Measurements from ENCODE around the gene BAD. TPM values are rescaled to one million over a fixed set of nuclear protein-coding genes. Genes with fewer than 3 reads are reported as not detected.

The BAD gene
- total and polyA plus RNA-seq, 4 donors: 16.0 to 39.5 (median 30.2) TPM

- H3K4me1 ChIP-seq (ENCODE audit: control insufficient read depth in 4 of 4, insufficient read depth in 4 of 4, low read length in 3 of 4): peaks cover 3 to 11% (median 6%) of the 10 kb centered on the region in 4 donors
- H3K27ac ChIP-seq (ENCODE audit: low read depth in 1 of 2, low read length in 2 of 2): no peak overlapping the region
- no peaks in the 10 kb centered on the region for H3K9me3 ChIP-seq (ENCODE audit: control insufficient read depth in 4 of 4, low read length in 3 of 4)
- no peak for DNase-seq (ENCODE audit: low spot score)
- peaks cover 0 to 21% (median 9%) of the 10 kb centered on the region in 4 donors for H3K36me3 ChIP-seq (ENCODE audit: control insufficient read depth in 4 of 4, insufficient read depth in 3 of 4, low read depth in 1 of 4, low read length in 3 of 4)
- no peaks in the 10 kb centered on the region for H3K27me3 ChIP-seq (ENCODE audit: control insufficient read depth in 4 of 4, insufficient read depth in 4 of 4, low read length in 3 of 4)
- no peak overlapping the region for H3K9ac ChIP-seq (ENCODE audit: low read depth in 1 of 2, low read length in 2 of 2)
- H3K4me3 ChIP-seq (ENCODE audit: low read depth in 1 of 3, low read length in 3 of 3): no peak overlapping the region
- TF ChIP-seq EGR1 (IDR thresholded peaks at IDR 0.05; ENCODE audit: low read depth in 2 of 2) (no peak), ATF3 (IDR thresholded peaks at IDR 0.05) (no peak), RXRA (IDR thresholded peaks at IDR 0.05) (no peak), FOXA1 (IDR thresholded peaks at IDR 0.05) (no peak), YY1 (IDR thresholded peaks at IDR 0.05) (no peak), MAX (IDR thresholded peaks at IDR 0.05) (no peak), HNF4G (IDR thresholded peaks at IDR 0.05) (no peak), FOXA2 (IDR thresholded peaks at IDR 0.05) (no peak), GABPA (IDR thresholded peaks at IDR 0.05 in 1 of 2, conservative IDR thresholded peaks at IDR 0.05 in 1 of 2) (no peak), ZBTB33 (IDR thresholded peaks at IDR 0.05) (no peak), HNF4A (conservative IDR thresholded peaks at IDR 0.05) (no peak)
- WGBS: 91% methylated on average over 8 of the region's 8 CpGs
Observed at GRCh38 chr11:64278576-64279190, 5.8 kb downstream of the BAD start.

- H3K27me3 ChIP-seq (ENCODE audit: control insufficient read depth in 4 of 4, insufficient read depth in 4 of 4, low read length in 3 of 4): no peaks in the 10 kb centered on the region
- peaks cover 0 to 21% (median 7%) of the 10 kb centered on the region in 4 donors for H3K36me3 ChIP-seq (ENCODE audit: control insufficient read depth in 4 of 4, insufficient read depth in 3 of 4, low read depth in 1 of 4, low read length in 3 of 4)
- TF ChIP-seq CTCF (IDR thresholded peaks at IDR 0.05; ENCODE audit: low read depth, low read length, missing input control) (no peak), FOXA2 (IDR thresholded peaks at IDR 0.05) (no peak), NR2F2 (IDR thresholded peaks at IDR 0.05) (no peak), HNF4G (IDR thresholded peaks at IDR 0.05) (no peak), MAX (IDR thresholded peaks at IDR 0.05) (no peak), SP1 (IDR thresholded peaks at IDR 0.05) (no peak), YY1 (IDR thresholded peaks at IDR 0.05) (no peak), RAD21 (IDR thresholded peaks at IDR 0.05) (no peak), ZBTB33 (IDR thresholded peaks at IDR 0.05) (no peak), EGR1 (IDR thresholded peaks at IDR 0.05; ENCODE audit: low read depth in 2 of 2) (no peak), JUND (IDR thresholded peaks at IDR 0.05) (no peak), RXRA (IDR thresholded peaks at IDR 0.05) (no peak)
- no peaks in the 10 kb centered on the region for H3K9me3 ChIP-seq (ENCODE audit: control insufficient read depth in 4 of 4, low read length in 3 of 4)
- peaks cover 6 to 18% (median 11%) of the 10 kb centered on the region in 4 donors for H3K4me1 ChIP-seq (ENCODE audit: control insufficient read depth in 4 of 4, insufficient read depth in 4 of 4, low read length in 3 of 4)
- no peak overlapping the region for H3K9ac ChIP-seq (ENCODE audit: low read depth in 1 of 2, low read length in 2 of 2)
- no peak for DNase-seq (ENCODE audit: low spot score)
- 89% methylated on average over 17 of the region's 17 CpGs for WGBS
- H3K27ac ChIP-seq (ENCODE audit: low read depth in 1 of 2, low read length in 2 of 2): no peak overlapping the region
- no peak overlapping the region for H3K4me3 ChIP-seq (ENCODE audit: low read depth in 1 of 3, low read length in 3 of 3)
Observed at GRCh38 chr11:64276653-64277431, 7.6 kb downstream of the BAD start.
